Activated T-helper 1 cell treated with anti-CD3 and anti-CD28 coated beads, Interleukin-12 subunit alpha, Interleukin-12 subunit beta, Interleukin-2, Interleukin-4 antibody, amounts not matched to agents 30 ng/mL and 10 ng/mL and 1 ng/mL, durations not matched to agents 14 hours and 24 hours and 36 hours (primary cell): ENCODE measurements around the gene RPL7A. TPM values are rescaled to one million over a fixed set of nuclear protein-coding genes. Genes with fewer than 3 reads are reported as not detected.
"Not testable (repeated sequence)": the region's sequence is repeated elsewhere in the genome, so short reads cannot be mapped to it uniquely, and the experiment has no call there.

Source experiments
- DNase-seq: peaks from one replicate; pipeline ENCODE4 v3.0.0; 2021; ENCODE audit warnings: low spot score
- H3K27ac Mint-ChIP-seq: one replicate; pipeline ENCODE4 v1.8.0; 2021; ENCODE audit warnings: mild to moderate bottlenecking, mixed read lengths
- H3K27me3 Mint-ChIP-seq: one replicate; pipeline ENCODE4 v1.8.0; 2022; ENCODE audit warnings: mild to moderate bottlenecking, moderate library complexity, mixed read lengths; ENCODE audit not compliant: insufficient read depth
- H3K36me3 Mint-ChIP-seq: one replicate; pipeline ENCODE4 v1.8.0; 2021; ENCODE audit warnings: low read depth, mixed read lengths
- H3K4me1 Mint-ChIP-seq: one replicate; pipeline ENCODE4 v1.8.0; 2021; ENCODE audit warnings: low read depth, mixed read lengths
- H3K4me3 Mint-ChIP-seq: one replicate; pipeline ENCODE4 v1.8.0; 2021; ENCODE audit warnings: mild to moderate bottlenecking, moderate library complexity, mixed read lengths
- H3K9me3 Mint-ChIP-seq: one replicate; pipeline ENCODE4 v1.8.0; 2021; ENCODE audit warnings: mixed read lengths
- intact Hi-C: fragments of 100-400 bp; cut with micrococcal nuclease; formaldehyde crosslinking; loops from one replicate; pipeline ENCODE4 v1.15.1; 2024
- total RNA-seq: library from RNA; stranded (reverse); gene quantifications from 2 replicates; pipeline ENCODE4 v1.2.3, GENCODE V29; 2022

RPL7A gene
- total RNA-seq, 1 donor from 2014 or later: 2,463 TPM

DNA sequence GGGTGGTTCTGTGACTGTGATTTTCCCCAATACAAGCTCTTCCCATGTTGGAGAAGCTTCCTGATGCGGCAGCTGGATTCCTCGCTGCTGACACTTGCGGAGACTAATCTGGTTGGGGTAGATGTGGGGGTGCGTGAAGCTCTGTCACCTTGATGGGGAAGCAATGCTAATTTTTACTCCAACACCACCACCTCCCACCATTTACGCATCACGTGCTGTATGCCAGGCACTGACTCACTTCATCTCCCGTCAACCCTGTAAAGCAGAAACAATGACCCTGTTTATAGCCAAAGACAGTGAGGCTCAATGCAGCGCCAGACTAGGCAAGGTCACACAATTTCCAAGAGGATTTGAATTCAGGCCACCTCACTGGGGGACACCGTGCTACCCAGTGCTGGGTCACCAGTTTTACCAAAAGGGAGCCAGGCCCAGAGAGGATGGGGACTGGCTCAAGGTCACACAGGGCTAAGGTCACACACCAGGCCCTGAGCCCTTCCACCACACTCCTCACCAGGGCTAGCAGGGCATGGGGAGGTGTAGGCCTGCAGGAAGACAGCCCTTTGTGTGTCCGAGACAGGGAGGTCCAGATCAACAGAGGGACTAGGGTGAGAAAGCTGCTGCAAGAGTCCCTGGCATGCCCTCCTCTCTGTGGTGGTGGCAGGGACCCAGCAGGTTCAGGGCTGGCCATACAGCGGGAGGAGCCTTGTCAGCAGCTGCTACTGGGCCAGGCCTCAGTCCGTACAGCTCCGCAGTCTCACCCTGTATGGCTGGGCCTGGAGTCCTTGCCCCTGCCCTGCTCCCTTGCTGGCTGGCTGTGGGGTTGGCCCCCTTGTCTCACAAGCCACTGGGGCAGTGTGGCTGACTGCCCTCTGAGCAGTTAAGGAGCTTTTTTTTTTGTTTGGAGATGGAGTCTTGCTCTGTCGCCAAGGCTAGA, 31.4 kb downstream of the RPL7A start:
- intact Hi-C loops: loop anchor here (10.0 kb wide), 1 partner anchor 1025 kb away; the partner anchor contains the start of gene SETX
- Mint-ChIP-seq H3K36me3 (peaks cover 7% of the 10 kb centered on the region), H3K4me3 (no peak overlapping the region)

DNA sequence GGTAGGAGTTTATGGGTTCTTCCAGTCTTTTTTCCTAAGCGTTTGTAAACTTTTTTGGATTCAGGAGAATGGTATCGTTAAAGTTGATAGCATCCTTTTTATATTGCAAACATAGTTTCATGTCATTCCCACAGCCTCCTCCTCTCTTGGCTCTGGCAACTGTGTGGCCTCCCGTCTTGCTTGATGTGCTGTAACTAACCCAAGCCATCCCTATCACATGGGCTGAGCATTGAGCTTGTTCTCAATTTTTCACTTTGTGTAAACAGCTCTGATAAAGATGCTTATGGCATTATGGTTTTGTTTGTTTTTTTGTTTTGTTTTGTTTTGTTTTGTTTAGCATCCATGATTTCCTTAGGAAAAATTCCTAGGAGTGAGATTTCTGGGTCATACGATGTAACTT, 32.7 kb downstream of the RPL7A start:
- no peak overlapping the region for H3K27ac Mint-ChIP-seq
- no peaks in the 10 kb centered on the region for H3K27me3 Mint-ChIP-seq
- DNase-seq: no peak
- H3K4me1 Mint-ChIP-seq: no peaks in the 10 kb centered on the region
- H3K9me3 Mint-ChIP-seq: no peaks in the 10 kb centered on the region
- intact Hi-C loops: no loop called here
- H3K4me3 Mint-ChIP-seq: no peak overlapping the region
- H3K36me3 Mint-ChIP-seq: no peaks in the 10 kb centered on the region

More for the DNA sequence above, 31.4 kb downstream of the RPL7A start:
- no peak overlapping the region for H3K27ac Mint-ChIP-seq
- H3K27me3 Mint-ChIP-seq: no peaks in the 10 kb centered on the region
- H3K9me3 Mint-ChIP-seq: no peaks in the 10 kb centered on the region
- DNase-seq: no peak
- H3K4me1 Mint-ChIP-seq: peaks cover 5% of the 10 kb centered on the region

DNA sequence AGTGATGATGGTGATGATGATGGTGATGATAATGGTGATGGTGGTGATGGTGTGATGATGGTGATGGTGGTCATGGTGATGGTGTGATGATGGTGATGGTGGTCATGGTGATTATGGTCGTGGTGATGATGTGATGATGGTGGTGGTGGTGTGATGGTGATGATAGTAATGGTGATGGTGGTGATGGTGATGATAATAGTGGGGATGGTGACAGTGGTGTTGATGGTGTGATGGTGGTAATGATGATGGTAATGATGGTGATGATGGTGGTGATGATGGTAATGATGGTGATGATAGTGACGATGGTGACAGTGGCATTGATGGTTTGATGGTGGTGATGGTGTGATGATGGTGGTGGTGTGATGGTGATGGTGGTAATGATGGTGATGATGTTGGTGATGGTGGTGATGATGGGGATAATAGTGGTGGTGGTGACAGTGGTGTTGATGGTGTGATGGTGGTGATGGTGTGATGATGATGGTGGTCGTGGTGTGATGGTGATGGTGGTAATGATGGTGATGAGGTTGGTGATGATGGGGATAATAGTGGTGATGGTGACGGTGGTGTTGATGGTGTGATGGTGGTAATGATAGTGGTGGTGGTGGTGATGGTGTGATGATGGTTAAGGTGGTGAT, 34.6 kb downstream of the RPL7A start:
- intact Hi-C loops: no loop called here
- H3K27me3 Mint-ChIP-seq: no peaks in the 10 kb centered on the region
- no peak for DNase-seq
- no peaks in the 10 kb centered on the region for H3K4me1 Mint-ChIP-seq
- H3K36me3 Mint-ChIP-seq: no peaks in the 10 kb centered on the region
- H3K9me3 Mint-ChIP-seq: no peaks in the 10 kb centered on the region
- H3K27ac Mint-ChIP-seq: no peak overlapping the region
- no peak overlapping the region for H3K4me3 Mint-ChIP-seq

DNA sequence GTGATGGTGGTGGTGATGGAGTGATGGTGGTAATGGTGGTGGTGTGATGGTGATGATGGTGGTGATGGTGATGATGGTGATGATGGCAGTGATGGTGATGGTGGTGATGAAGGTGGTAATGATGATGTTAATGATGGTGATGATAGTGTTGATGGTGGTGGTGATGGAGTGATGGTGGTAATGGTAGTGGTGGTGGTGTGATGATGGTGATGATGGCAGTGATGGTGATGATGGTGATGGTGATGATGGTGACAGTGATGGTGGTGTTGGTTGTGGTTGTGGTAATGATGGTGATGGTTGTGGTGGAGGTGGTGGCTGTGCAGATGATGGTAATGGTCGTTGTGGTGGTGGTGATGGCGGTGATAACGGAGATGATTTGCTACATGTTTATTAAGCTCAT, 35.4 kb downstream of the RPL7A start:
- Mint-ChIP-seq H3K4me3 (no peak overlapping the region), H3K36me3 (no peaks in the 10 kb centered on the region), H3K27me3 (no peaks in the 10 kb centered on the region), H3K27ac (no peak overlapping the region), H3K9me3 (no peaks in the 10 kb centered on the region), H3K4me1 (no peaks in the 10 kb centered on the region)
- DNase-seq: no peak
- intact Hi-C loops: no loop called here

DNA sequence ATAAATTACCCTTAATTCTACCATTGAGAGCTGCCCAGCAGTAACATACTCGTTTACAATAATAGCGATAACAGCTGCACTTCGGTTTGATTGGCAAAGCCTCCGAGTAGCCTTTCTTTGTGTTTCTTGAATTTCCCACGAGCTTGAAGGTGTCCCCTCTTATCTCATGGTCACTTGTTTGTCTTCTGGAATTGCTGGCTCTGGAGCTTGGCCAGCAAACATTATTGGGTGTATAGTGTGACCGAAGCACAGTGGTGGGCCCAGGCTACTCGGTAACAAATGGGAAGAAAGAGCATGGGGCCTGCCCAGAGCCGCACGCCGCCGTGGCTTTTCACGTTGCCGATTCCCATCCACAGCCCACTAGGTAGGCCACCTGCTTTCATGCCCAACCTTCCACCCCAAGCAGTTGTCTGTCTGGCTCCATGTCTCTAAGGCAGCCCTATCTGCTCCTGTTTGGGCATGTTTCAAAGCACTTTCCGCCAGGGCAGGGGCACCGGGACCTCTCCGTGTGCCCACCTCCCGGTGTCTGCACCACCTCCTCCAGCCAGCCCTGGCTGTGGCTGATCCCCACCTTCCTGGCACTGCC, 36.8 kb downstream of the RPL7A start:
- H3K9me3 Mint-ChIP-seq: no peaks in the 10 kb centered on the region
- no peaks in the 10 kb centered on the region for H3K36me3 Mint-ChIP-seq
- H3K4me3 Mint-ChIP-seq: no peak overlapping the region
- no peak for DNase-seq
- H3K27me3 Mint-ChIP-seq: no peaks in the 10 kb centered on the region
- H3K4me1 Mint-ChIP-seq: no peaks in the 10 kb centered on the region
- no peak overlapping the region for H3K27ac Mint-ChIP-seq
- intact Hi-C loops: no loop called here

DNA sequence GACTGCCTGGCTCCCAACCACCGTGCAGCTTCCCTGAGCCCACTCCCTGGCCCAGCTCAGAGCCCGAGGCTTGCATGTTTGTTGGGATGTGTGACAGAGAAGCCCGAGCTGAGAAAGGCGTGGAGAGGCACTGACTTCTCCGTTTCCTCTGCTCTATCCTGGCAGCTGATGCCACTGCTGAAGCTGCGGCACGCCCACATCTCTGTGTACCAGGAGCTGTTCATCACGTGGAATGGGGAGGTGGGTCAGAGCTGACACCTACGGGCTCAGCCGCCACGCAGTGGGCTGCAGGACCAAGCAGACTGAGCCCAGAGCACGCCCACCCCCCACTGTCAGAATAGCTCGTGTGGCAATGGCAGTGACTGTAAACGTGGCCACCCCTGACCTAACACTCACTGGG, 37.4 kb downstream of the RPL7A start:
- DNase-seq: no peak
- Mint-ChIP-seq H3K9me3 (no peaks in the 10 kb centered on the region), H3K4me1 (no peaks in the 10 kb centered on the region), H3K27ac (no peak overlapping the region), H3K4me3 (no peak overlapping the region), H3K27me3 (no peaks in the 10 kb centered on the region), H3K36me3 (no peaks in the 10 kb centered on the region)
- intact Hi-C loops: no loop called here

DNA sequence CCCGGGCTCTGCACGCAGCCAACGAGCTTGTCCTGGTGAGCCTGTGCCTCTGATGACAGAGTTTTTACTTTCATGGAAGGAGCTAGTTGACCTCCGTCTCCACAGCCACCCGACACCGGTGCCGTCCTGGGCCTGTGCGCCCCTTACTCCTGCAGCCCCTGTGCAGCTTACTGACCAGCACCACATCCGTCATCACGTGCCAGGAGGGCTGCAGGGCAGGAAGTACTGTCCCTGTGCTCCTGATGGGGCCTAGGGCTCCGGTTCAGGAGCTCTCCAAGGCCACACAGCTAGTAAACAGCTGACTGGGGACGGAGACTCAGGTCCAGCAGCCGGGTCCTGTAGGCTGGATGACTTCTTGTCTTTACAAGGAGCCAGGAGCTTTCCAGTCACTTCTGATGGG, 38.3 kb downstream of the RPL7A start:
- H3K9me3 Mint-ChIP-seq: no peaks in the 10 kb centered on the region
- intact Hi-C loops: no loop called here
- H3K27me3 Mint-ChIP-seq: no peaks in the 10 kb centered on the region
- DNase-seq: no peak
- no peaks in the 10 kb centered on the region for H3K36me3 Mint-ChIP-seq
- no peak overlapping the region for H3K27ac Mint-ChIP-seq
- H3K4me3 Mint-ChIP-seq: no peak overlapping the region
- H3K4me1 Mint-ChIP-seq: no peaks in the 10 kb centered on the region

DNA sequence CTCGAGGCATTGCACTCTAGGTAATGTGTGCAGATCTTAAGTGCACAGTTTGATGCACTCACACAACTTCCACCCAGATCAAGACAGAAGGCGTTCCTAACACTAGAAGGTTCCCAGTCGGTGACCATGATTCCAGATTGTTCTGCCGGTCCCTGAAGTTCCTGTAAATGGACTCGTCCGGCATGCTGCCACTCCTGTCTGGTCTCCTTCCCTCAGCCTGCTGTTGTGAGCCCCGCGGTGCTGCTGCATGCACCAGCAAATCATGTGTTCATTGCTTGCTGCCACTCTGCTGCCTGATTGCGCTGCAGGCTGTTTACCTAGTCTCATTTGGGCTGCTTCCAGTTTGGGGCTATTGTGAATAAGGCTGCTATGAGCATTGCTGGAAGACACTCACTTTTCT, 39.7 kb downstream of the RPL7A start:
- H3K27me3 Mint-ChIP-seq: no peaks in the 10 kb centered on the region
- no peak for DNase-seq
- H3K4me3 Mint-ChIP-seq: no peak overlapping the region
- intact Hi-C loops: no loop called here
- H3K4me1 Mint-ChIP-seq: no peaks in the 10 kb centered on the region
- H3K27ac Mint-ChIP-seq: no peak overlapping the region
- no peaks in the 10 kb centered on the region for H3K9me3 Mint-ChIP-seq
- H3K36me3 Mint-ChIP-seq: no peaks in the 10 kb centered on the region

DNA sequence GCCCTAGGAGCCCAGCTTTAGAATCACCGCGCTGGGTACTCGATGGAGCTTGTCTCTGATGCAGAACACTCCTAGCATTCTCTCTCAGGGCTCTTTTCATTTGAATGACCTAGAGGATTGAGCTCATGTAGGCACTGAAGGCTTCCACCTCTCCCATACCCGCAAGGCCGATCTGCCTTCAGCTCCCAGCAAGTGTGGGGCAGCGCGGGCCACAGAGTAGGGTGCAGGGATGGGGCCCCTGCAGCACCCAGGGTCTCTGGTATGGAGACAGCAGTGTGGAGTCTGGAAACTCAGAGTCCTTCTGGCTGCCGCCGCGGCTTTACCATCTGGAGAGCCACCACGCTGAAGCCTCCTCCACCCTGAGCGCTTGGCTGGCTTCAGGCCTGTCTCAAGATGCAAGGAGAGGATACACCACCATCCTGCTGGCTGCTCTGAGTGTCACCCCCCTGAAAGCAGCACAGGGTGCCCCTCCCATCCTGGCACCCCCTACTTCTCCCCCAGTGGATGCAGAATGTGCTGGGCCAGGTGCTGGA, 41.1 kb downstream of the RPL7A start:
- Mint-ChIP-seq H3K36me3 (no peaks in the 10 kb centered on the region), H3K27ac (no peak overlapping the region), H3K4me3 (no peak overlapping the region), H3K27me3 (peaks cover 1% of the 10 kb centered on the region), H3K9me3 (no peaks in the 10 kb centered on the region), H3K4me1 (no peaks in the 10 kb centered on the region)
- intact Hi-C loops: no loop called here
- no peak for DNase-seq

DNA sequence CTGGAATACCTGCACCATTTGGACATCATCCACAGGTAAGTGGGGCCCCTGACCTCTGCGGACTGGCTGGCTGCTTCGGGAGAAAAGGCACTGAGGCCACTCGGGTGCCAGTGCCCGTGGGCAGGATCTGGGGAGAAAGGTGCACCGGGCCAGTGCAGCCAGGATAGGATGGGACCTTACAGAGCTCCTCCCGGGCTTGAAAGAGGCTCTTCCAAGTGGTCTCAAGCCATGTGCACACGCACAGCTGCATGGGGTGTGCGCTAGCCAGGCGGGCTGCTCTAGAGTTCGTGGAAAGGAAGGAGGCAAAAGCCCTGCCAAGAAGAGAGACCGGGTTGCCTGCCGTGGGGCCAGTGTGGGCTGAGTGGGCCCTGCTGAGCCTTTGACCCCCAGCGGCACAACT, 41.5 kb downstream of the RPL7A start:
- peaks cover 1% of the 10 kb centered on the region for H3K27me3 Mint-ChIP-seq
- no peak overlapping the region for H3K4me3 Mint-ChIP-seq
- no peak overlapping the region for H3K27ac Mint-ChIP-seq
- DNase-seq: no peak
- no peaks in the 10 kb centered on the region for H3K4me1 Mint-ChIP-seq
- no peaks in the 10 kb centered on the region for H3K9me3 Mint-ChIP-seq
- no peaks in the 10 kb centered on the region for H3K36me3 Mint-ChIP-seq
- intact Hi-C loops: no loop called here

DNA sequence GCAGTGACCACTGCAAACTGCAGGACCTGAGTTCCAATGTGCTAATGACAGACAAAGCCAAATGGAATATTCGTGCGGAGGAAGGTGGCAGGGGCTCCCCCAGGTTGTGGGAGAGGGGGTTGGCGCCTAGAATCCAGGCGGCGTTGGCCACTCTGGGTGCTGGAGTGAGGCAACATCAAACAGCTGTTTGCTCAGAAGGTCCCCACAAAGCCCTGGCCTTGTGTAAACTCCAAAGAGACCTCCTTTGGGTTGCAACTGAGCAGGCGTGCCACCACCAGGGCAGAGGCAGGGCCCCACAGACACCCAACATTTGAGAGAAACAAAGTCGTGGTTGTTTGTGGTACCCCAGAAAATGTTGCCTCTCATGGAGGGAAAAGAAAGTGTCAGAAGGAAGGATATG, 42.7 kb downstream of the RPL7A start:
- DNase-seq: no peak
- Mint-ChIP-seq H3K4me1 (no peaks in the 10 kb centered on the region), H3K27me3 (peaks cover 4% of the 10 kb centered on the region), H3K36me3 (no peaks in the 10 kb centered on the region), H3K4me3 (no peak overlapping the region), H3K9me3 (no peaks in the 10 kb centered on the region), H3K27ac (no peak overlapping the region)
- intact Hi-C loops: no loop called here

DNA sequence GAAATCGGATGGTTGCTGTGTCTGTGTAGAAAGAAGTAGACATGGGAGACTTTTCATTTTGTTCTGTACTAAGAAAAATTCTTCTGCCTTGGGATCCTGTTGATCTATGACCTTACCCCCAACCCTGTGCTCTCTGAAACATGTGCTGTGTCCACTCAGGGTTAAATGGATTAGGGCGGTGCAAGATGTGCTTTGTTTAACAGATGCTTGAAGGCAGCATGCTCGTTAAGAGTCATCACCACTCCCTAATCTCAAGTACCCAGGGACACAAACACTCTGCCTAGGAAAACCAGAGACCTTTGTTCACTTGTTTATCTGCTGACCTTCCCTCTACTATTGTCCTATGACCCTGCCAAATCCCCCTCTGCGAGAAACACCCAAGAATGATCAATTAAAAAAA, 43.4 kb downstream of the RPL7A start:
- H3K9me3 Mint-ChIP-seq, intact Hi-C loops, H3K4me3 Mint-ChIP-seq, H3K27me3 Mint-ChIP-seq, DNase-seq, H3K4me1 Mint-ChIP-seq, H3K36me3 Mint-ChIP-seq, H3K27ac Mint-ChIP-seq: not testable (repeated sequence)

DNA sequence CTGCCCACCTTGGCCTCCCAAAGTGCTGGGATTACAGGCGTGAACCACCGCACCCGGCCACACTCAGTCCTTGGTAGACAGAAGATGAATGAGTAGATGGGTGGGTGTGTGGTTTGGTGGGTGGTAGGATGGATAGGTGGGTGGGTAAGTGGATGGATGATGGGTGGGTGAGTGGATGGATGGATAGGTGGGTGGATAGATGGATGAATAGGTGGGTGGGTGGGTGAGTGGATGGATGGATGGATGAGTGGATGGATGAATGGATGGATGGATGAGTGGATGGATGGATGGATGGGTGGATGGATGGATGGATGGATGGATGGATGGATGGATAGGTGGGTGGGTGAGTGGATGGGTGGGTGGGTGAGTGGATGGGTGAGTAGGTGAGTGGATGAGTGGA, 44.3 kb downstream of the RPL7A start:
- H3K27me3 Mint-ChIP-seq, intact Hi-C loops: not testable (repeated sequence)

More for the DNA sequence above, 44.3 kb downstream of the RPL7A start:
- H3K4me1 Mint-ChIP-seq, H3K27ac Mint-ChIP-seq, H3K36me3 Mint-ChIP-seq, H3K4me3 Mint-ChIP-seq, H3K9me3 Mint-ChIP-seq, DNase-seq: not testable (repeated sequence)
